Stimulated activated memory B cell treated with anti-CD40 and anti-IgM and Interleukin-4, amounts not matched to agents 10 μg/mL and 1 μg/mL and 100 μg/mL, for 72 hours (primary cell): ENCODE data around the gene TBC1D22A.

Experiments used
- ATAC-seq: fragments of 150-1000 bp; cut with Tn5 transposase; 2 replicates; pipeline ENCODE4 v1.10.0; 2021
- H3K27ac Mint-ChIP-seq: one replicate; pipeline ENCODE4 v1.8.0; 2022; ENCODE audit warnings: mild to moderate bottlenecking, mixed read lengths
- H3K27me3 Mint-ChIP-seq: one replicate; pipeline ENCODE4 v1.8.0; 2022; ENCODE audit warnings: mixed read lengths
- H3K36me3 Mint-ChIP-seq: one replicate; pipeline ENCODE4 v1.8.0; 2022; ENCODE audit warnings: mixed read lengths
- H3K4me1 Mint-ChIP-seq: one replicate; pipeline ENCODE4 v1.8.0; 2022; ENCODE audit warnings: mixed read lengths
- H3K4me3 Mint-ChIP-seq: one replicate; pipeline ENCODE4 v1.8.0; 2022; ENCODE audit warnings: mild to moderate bottlenecking, moderate library complexity, mixed read lengths
- H3K9me3 Mint-ChIP-seq: one replicate; pipeline ENCODE4 v1.8.0; 2022; ENCODE audit warnings: mixed read lengths

The TBC1D22A gene

DNA sequence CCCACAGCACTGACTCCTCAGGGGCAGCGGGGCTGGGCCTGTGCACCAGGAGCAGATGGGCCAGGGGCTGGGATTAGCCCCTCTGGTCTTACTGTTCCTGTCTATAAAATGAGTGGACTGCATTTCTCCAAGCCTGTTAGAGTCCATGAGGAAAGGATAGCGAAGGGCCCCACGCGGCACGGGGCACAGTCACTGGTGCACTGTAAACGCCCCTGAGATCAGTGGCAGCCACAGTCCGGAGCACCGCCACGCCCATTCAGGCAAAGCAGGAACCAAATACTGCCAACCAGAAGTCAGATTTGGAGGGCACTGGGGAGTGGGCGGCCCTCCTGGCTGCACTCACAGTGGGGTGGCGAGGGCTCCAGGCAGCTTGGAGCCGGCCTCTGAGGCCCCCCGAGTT is 387.5 kb downstream of the TBC1D22A start:
- no peak overlapping the region for H3K27ac Mint-ChIP-seq
- no peaks in the 10 kb centered on the region for H3K9me3 Mint-ChIP-seq
- no peak overlapping the region for H3K4me3 Mint-ChIP-seq
- peaks cover 20% of the 10 kb centered on the region for H3K4me1 Mint-ChIP-seq
- peaks cover 24% of the 10 kb centered on the region for H3K36me3 Mint-ChIP-seq
- no peaks in the 10 kb centered on the region for H3K27me3 Mint-ChIP-seq
- no peak for ATAC-seq

DNA sequence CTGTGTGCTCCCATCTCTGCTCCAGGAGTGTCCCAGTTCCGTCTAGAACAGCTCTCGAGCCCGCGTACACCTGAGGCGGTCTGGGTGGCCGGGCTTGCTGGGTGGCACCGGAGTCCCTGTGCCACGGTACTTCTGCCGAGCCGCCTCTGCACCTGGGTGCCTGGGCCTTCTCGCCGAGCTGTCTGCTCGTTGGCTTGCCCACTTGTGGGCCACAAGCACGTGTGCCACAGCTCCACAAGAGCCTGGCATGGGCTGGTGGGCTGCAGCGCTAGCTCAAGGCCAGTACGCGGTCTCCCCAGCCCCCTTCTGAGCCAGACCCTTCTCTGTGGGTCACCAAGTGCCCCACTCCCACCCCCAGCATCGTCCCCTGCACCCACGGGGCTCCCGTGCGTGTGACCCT is 388.0 kb downstream of the TBC1D22A start:
- Mint-ChIP-seq H3K27ac (no peak overlapping the region), H3K27me3 (no peaks in the 10 kb centered on the region), H3K4me1 (peaks cover 20% of the 10 kb centered on the region), H3K9me3 (no peaks in the 10 kb centered on the region), H3K4me3 (no peak overlapping the region), H3K36me3 (peaks cover 24% of the 10 kb centered on the region)
- no peak for ATAC-seq

DNA sequence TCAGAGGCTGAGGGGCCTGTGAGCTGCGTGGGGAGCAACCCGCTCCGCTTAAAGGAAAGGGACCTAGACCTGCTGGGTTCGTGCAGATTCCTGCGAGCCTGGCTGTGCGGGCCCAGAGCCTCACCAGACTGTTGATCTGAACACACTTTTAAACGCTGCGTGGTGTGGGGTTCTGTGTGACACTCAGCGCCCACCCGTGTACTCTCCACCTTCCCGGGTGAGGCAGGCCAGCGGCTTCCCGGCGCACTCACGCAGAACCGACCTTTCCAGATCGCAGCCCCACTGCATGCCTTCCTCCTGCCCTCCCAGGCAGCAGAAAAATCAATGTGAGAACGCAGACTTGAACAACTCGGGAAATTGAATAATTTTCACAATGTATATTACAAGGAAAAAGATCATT is 388.6 kb downstream of the TBC1D22A start:
- Mint-ChIP-seq H3K36me3 (peaks cover 24% of the 10 kb centered on the region), H3K4me3 (no peak overlapping the region), H3K9me3 (no peaks in the 10 kb centered on the region), H3K27me3 (no peaks in the 10 kb centered on the region), H3K27ac (no peak overlapping the region), H3K4me1 (peaks cover 20% of the 10 kb centered on the region)
- no peak for ATAC-seq

DNA sequence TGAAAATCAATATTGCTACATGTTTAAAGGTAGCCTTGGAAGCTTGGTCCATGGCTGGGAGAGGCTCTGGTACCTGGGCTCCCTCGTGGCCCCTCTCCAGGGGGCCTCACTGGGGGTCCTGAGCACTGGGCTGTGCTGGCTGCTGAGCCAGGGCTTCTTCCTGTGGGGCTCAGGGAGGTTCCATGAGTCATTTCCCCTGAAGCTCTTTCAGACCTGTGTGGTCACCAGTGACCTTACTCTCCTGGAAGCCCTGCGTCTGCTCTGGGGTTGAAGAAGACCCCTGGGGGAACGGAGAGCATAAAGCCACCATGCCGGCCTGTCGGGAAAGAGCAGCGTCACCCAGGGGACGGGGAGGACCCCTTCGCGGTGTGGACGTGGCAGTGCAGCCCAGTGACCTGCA is 389.0 kb downstream of the TBC1D22A start:
- Mint-ChIP-seq H3K27ac (no peak overlapping the region), H3K27me3 (no peaks in the 10 kb centered on the region), H3K4me3 (no peak overlapping the region), H3K9me3 (no peaks in the 10 kb centered on the region), H3K4me1 (peaks cover 20% of the 10 kb centered on the region), H3K36me3 (peaks cover 24% of the 10 kb centered on the region)
- ATAC-seq = no peak

DNA sequence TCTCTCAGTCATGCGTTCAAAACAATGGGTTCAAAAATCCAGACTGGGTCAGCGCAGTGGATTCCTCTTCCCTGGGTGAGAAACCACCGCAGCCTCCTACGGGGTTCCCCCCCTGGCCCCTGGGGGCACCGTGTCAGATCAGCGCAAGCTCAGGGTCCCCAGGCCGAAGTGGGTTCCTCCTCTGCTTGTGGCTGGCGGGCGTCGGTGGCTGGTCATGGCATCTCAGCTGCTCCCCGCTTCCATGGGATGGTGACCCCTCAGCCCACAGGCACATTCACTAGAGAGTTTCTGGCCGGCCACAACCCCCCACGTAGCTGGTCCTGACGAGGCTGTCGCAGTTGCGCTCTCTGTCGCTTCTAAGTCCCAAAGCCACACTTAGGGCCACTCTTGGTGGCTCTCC is 389.8 kb downstream of the TBC1D22A start:
- ATAC-seq = no peak
- H3K4me1 Mint-ChIP-seq = peaks cover 20% of the 10 kb centered on the region
- peaks cover 30% of the 10 kb centered on the region for H3K36me3 Mint-ChIP-seq
- no peaks in the 10 kb centered on the region for H3K27me3 Mint-ChIP-seq
- H3K27ac Mint-ChIP-seq = no peak overlapping the region
- no peak overlapping the region for H3K4me3 Mint-ChIP-seq
- no peaks in the 10 kb centered on the region for H3K9me3 Mint-ChIP-seq

DNA sequence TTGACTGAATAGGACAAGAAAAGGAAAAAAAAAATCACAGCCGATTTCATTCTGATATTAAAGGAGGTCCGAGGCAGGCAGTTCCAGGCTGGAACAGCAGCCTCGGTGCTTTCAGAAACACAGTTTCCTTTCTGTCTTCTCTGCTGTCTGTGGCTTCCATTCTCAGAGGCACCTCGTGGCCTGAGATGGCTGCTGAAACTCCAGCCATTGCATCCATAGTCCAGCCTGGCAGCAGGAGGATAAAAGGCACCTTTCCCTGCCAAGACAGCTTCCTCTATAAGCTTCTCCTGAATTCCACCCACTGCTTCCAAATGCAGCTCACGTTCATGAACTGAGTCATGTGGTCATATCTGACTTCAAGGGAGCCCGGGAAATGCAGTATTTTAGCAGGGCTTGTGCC is 390.5 kb downstream of the TBC1D22A start:
- H3K4me1 Mint-ChIP-seq = peaks cover 18% of the 10 kb centered on the region
- H3K36me3 Mint-ChIP-seq = peaks cover 33% of the 10 kb centered on the region
- H3K27ac Mint-ChIP-seq = no peak overlapping the region
- no peak for ATAC-seq
- H3K27me3 Mint-ChIP-seq = no peaks in the 10 kb centered on the region
- no peak overlapping the region for H3K4me3 Mint-ChIP-seq
- no peaks in the 10 kb centered on the region for H3K9me3 Mint-ChIP-seq

DNA sequence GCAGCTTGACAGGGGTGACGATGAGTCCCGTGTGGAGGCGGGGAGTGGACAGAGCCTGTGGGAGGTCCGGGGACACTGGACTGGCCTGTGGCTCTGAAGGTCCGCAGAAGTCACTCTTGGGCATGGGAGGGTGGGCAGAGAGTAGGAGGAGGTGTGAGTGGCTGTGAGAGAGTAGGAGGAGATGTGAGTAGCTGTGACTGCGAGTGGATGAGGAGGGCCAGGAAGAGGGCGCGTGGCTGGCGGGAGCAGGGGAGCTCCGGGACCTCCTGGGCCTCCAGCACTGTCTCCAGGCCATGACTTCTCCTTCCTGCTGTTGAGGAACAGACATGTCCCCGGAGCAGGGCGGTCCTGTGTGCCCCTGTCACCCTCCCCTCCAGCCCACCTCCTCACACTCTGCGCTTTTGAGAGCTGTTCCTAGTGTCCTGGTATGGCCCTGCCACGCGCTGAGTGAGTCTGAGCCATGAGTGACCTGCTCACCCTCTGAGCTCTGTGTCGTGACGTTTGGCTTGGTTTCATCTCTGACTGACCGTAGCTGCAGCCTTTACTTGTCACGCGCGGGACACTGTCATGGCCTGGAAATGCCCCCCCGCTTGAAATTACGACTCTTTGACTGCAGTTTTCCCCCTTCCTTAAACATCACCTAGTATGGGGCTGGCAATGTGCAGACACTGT is 391.5 kb downstream of the TBC1D22A start:
- H3K27me3 Mint-ChIP-seq = no peaks in the 10 kb centered on the region

DNA sequence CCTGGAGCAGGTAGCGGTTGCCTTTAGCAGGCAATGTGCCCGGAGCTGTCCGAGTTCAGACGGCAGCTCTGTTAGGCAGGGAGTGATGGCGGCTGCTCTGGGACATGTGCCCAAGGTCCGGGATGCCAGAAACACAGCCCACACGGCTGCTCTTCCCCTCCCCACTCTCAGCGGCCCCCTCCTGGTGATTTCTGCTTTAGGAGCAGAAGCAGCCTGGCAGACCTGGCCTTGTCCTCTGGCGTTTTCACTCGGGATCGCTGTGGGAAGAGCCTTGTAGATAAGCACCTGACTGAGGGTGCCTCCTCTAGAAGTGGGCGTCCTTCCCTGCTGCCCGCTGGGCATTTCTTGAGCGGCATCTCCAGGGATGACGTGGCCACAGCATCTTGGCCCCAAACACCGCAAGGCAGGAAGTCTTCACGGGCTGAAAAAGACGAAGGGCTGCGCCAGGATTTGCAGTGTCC is 392.2 kb downstream of the TBC1D22A start:
- H3K27ac Mint-ChIP-seq = no peak overlapping the region
- ATAC-seq = no peak

More for the DNA sequence above, 391.5 kb downstream of the TBC1D22A start:
- ATAC-seq = no peak
- Mint-ChIP-seq H3K4me3 (no peak overlapping the region), H3K9me3 (no peaks in the 10 kb centered on the region), H3K27ac (no peak overlapping the region), H3K36me3 (peaks cover 33% of the 10 kb centered on the region), H3K4me1 (peaks cover 13% of the 10 kb centered on the region)

DNA sequence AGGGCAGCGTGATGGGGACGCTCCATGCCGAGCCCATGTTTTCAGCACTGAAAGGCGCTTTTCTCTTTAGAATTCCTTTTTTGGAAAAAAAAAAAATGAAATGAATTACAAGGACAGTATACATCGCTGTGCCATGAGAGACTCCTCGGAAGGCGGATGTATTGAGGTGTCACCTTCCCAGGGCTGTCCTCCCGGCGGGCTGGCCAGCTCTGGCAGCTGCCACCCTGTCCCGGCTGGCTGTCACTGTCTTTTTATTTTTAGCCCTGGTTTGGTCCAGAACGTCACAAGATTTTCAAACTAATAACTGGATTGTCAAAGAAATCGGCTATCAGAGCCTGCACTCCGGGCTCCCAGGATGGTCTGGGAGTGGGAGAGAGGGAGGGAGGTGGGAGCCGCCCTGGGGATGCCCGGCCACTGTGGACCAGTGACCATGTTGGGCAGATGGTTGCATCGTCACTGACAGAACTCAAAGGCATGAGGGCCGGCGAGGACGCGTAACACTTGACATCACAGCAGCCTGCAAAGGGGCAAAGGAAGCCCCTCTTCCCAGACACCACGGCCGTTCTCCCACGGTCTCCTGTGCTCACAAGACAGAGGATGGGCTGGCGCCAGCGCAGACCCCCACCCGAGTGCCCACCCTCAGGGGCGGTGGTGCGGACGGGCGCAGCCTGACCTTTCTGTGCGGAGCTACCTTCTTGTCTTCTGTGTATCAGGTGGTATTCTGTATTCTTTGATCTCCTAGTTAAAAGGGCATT is 392.9 kb downstream of the TBC1D22A start:
- no peak for ATAC-seq
- no peak overlapping the region for H3K27ac Mint-ChIP-seq
- no peaks in the 10 kb centered on the region for H3K9me3 Mint-ChIP-seq
- H3K4me1 Mint-ChIP-seq = peaks cover 13% of the 10 kb centered on the region
- H3K4me3 Mint-ChIP-seq = no peak overlapping the region
- H3K36me3 Mint-ChIP-seq = peaks cover 33% of the 10 kb centered on the region
- H3K27me3 Mint-ChIP-seq = no peaks in the 10 kb centered on the region

More for the DNA sequence above, 392.2 kb downstream of the TBC1D22A start:
- no peak overlapping the region for H3K4me3 Mint-ChIP-seq
- peaks cover 13% of the 10 kb centered on the region for H3K4me1 Mint-ChIP-seq
- H3K9me3 Mint-ChIP-seq = no peaks in the 10 kb centered on the region
- peaks cover 33% of the 10 kb centered on the region for H3K36me3 Mint-ChIP-seq
- no peaks in the 10 kb centered on the region for H3K27me3 Mint-ChIP-seq

DNA sequence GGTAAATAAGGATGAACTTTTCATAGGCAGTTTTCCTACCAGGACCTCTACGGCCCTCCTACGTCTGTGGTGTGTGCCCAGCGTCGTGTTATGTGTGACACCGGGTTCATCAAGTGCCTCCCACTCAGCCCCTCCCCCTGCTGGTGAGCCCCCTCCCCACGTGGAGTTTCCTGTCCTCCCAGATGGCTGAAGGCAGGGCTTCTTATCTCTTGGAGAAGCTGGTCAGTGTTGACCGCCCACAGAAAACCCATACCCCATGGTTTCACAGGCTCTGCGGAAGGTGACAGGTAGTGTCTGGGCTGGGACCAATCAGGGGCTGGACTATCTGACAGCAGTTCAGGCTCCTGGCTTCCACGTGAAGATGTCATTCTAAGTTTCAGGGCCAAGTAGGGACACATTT is 393.5 kb downstream of the TBC1D22A start:
- Mint-ChIP-seq H3K36me3 (peaks cover 32% of the 10 kb centered on the region), H3K4me3 (no peak overlapping the region), H3K27me3 (no peaks in the 10 kb centered on the region), H3K4me1 (peaks cover 12% of the 10 kb centered on the region), H3K27ac (no peak overlapping the region), H3K9me3 (no peaks in the 10 kb centered on the region)
- ATAC-seq = no peak

DNA sequence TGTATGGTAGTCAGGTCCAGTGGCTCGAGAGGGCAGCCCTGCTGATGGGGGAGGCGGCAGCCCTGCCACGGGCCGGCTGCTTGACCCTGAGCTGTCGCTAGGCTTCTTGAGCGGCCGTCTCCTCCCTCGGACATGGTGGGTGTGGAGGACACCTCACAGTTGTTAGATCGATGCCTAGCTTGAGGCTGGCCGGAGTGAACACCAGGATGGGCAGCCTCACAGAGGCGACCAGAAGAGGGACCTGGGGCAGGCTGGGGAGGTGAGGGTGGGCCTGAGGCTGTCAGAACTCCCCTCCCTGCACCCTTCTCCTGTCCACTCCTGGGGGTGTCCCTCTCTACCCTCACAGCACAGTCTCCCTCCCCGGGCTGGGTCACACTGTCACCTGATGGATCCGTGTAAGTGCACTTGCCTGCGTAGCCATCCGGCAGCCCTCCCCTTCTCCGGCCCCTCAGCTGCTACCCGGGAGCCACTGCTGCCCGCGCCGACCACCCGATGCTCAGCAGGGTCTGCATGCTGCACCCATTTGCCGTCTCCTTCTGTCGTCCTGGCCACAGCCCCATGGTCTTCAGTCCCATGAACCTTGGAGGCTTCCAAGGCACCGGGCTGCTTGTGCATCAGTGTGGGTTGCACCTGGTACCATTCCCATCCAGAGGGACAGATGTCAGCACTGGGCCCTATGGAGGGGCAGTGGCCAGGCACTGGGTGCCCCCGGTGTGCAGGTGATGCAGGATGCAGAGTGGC is 394.1 kb downstream of the TBC1D22A start:
- Mint-ChIP-seq H3K9me3 (no peaks in the 10 kb centered on the region), H3K27ac (no peak overlapping the region), H3K27me3 (no peaks in the 10 kb centered on the region), H3K4me1 (peaks cover 6% of the 10 kb centered on the region), H3K36me3 (peaks cover 26% of the 10 kb centered on the region), H3K4me3 (no peak overlapping the region)
- no peak for ATAC-seq

DNA sequence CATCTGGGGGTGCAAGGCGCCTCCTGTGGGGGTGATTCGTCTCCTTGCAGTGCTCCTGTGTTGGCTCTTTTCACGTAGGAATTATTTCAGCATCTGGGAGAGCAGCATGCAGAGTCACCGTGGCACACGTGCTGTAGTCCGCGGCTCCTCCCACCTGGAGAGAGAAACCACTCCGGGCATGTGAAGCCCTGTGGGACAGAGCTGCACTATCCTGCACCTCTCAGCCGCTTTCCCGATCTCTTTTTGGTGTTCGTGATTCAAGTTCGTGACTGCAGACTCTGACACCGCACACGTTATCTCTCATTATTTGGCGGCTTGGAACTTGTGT is 394.6 kb downstream of the TBC1D22A start:
- Mint-ChIP-seq H3K36me3 (peaks cover 22% of the 10 kb centered on the region), H3K9me3 (no peaks in the 10 kb centered on the region), H3K27ac (no peak overlapping the region), H3K4me3 (no peak overlapping the region), H3K4me1 (peaks cover 4% of the 10 kb centered on the region), H3K27me3 (no peaks in the 10 kb centered on the region)
- no peak for ATAC-seq

DNA sequence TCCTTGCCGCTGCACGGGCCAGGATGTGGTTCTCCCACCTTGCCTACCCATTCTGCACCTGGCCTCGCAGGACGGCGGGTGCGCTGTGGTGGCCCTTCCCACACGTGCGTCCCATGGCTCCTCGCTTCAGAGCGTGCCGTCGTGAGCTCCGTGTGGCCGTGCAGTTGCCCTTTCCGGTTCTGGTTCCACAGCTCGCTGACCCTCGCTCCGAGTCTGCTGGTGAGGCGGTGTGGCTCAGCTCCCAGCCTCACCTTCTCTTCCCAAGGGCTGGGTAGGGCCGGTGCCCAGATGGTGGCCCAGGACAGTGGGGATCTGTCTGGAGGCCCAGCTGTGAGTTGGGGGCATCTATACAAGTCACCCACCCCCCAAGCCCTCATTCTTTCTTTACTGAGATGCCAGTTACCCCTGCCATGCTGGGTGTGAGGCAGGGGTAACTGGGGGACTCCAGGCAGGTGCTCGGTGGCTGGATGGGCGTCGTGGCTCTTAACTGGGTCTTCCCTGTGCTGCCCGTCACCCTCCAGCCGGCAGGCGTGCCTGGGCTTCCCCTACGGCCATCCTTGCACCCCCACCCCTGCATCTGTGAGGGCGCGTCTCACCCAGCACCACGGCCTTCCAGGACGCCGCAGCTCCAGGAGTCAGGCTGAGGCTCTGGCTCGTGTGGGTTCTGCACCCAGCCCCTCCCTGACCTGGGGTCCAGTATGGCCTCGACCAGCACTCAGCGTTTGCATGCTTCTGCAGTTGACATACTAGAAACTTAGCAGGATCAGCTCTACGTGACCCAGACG is 395.2 kb downstream of the TBC1D22A start:
- Mint-ChIP-seq H3K27me3 (no peaks in the 10 kb centered on the region), H3K9me3 (no peaks in the 10 kb centered on the region), H3K36me3 (peaks cover 21% of the 10 kb centered on the region), H3K4me1 (peaks cover under 1% of the 10 kb centered on the region), H3K4me3 (no peak overlapping the region), H3K27ac (no peak overlapping the region)
- ATAC-seq = no peak

DNA sequence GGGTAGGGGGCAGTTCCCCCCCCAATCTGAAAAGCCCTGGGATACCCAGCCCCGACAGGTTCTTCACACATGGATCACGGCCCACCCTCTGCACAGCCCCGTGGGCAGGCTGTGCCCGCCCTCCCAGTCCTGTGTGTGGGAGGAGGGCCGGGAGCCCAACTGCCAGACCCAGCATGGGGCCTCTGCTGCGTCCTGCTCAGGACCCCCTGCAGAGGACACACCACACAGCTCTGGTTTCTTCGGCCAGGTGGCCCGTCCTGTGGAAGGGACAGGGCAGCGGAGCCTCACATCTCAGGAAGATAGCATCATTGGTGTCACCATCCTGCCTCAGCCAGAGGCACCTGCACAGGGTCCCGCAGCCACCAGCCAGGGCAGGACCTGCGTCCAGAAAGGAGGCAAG is 396.0 kb downstream of the TBC1D22A start:
- ATAC-seq = no peak
- H3K27ac Mint-ChIP-seq = no peak overlapping the region
- H3K36me3 Mint-ChIP-seq = peaks cover 19% of the 10 kb centered on the region
- H3K27me3 Mint-ChIP-seq = no peaks in the 10 kb centered on the region
- no peak overlapping the region for H3K4me3 Mint-ChIP-seq
- H3K4me1 Mint-ChIP-seq = no peaks in the 10 kb centered on the region
- no peaks in the 10 kb centered on the region for H3K9me3 Mint-ChIP-seq

DNA sequence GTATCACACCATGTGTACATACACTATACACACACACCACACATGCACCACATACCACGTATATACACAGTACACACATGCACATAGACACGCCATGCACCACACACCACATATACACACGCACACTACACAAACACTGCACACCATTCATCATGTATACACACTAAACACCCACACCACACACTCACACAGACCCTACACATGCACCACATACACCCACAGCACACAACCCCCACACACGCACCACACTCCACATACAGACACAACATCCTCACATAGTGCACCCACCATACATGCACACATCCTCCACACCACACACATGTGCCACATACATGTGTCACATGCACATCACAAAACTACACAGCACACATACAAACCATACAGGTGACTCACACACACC is 397.1 kb downstream of the TBC1D22A start:
- ATAC-seq = no peak

More for the DNA sequence above, 397.1 kb downstream of the TBC1D22A start:
- Mint-ChIP-seq H3K27me3 (no peaks in the 10 kb centered on the region), H3K27ac (no peak overlapping the region), H3K4me1 (peaks cover 3% of the 10 kb centered on the region), H3K36me3 (peaks cover 25% of the 10 kb centered on the region), H3K4me3 (no peak overlapping the region), H3K9me3 (no peaks in the 10 kb centered on the region)
